Brain microvascular endothelial cell (primary cell): ENCODE results near the gene IL11RA.

Source experiments
- DNase-seq: peaks from one replicate; pipeline ENCODE4 v3.0.0-alpha.2; 2020
- H3K27ac ChIP-seq: fragments of 250-450 bp; sonication (Bioruptor Pico); 2 replicates; pipeline ENCODE4 v1.5.1; 2020; ENCODE audit warnings: mild to moderate bottlenecking, moderate library complexity
- H3K27me3 ChIP-seq: fragments of 250-450 bp; sonication (Bioruptor Pico); replicated peaks from 2 replicates; pipeline ENCODE4 v1.5.1; 2020; ENCODE audit warnings: mild to moderate bottlenecking
- H3K36me3 ChIP-seq: fragments of 250-450 bp; sonication (Bioruptor Pico); replicated peaks from 2 replicates; pipeline ENCODE4 v1.5.1; 2020; ENCODE audit warnings: mild to moderate bottlenecking
- H3K4me3 ChIP-seq: 2 replicates; pipeline ENCODE4 v1.5.1; 2011; ENCODE audit warnings: low read depth, mild to moderate bottlenecking, control low read depth, low read length, moderate library complexity
- in situ Hi-C: cut with HindIII; loops from 2 replicates; pipeline ENCODE4 v1.10.0; 2017; ENCODE audit warnings: low sequenced_read_pairs, low pct_ligation_motif_present
- TF ChIP-seq, protein P1 (sequence below): IDR thresholded peaks from 2 replicates; pipeline ENCODE4 v1.5.1; 2011; ENCODE audit warnings: low read depth, mild to moderate bottlenecking, moderate library complexity, low read length, control low read depth, inconsistent platforms; ENCODE audit errors: missing control alignments

The IL11RA gene

GRCh38 chr9:34669809-34670562 lies 18.0 kb downstream of the IL11RA start:
- no peaks in the 10 kb centered on the region for H3K36me3 ChIP-seq
- H3K27me3 ChIP-seq, result no peaks in the 10 kb centered on the region
- DNase-seq, result no peak
- H3K4me3 ChIP-seq, result no peak overlapping the region
- H3K27ac ChIP-seq, result no peak overlapping the region
- TF ChIP-seq, protein P1, sequence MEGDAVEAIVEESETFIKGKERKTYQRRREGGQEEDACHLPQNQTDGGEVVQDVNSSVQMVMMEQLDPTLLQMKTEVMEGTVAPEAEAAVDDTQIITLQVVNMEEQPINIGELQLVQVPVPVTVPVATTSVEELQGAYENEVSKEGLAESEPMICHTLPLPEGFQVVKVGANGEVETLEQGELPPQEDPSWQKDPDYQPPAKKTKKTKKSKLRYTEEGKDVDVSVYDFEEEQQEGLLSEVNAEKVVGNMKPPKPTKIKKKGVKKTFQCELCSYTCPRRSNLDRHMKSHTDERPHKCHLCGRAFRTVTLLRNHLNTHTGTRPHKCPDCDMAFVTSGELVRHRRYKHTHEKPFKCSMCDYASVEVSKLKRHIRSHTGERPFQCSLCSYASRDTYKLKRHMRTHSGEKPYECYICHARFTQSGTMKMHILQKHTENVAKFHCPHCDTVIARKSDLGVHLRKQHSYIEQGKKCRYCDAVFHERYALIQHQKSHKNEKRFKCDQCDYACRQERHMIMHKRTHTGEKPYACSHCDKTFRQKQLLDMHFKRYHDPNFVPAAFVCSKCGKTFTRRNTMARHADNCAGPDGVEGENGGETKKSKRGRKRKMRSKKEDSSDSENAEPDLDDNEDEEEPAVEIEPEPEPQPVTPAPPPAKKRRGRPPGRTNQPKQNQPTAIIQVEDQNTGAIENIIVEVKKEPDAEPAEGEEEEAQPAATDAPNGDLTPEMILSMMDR, result no peak
- in situ Hi-C loops, result no loop called here

- Histone ChIP-seq H3K4me3 (no peak overlapping the region), H3K36me3 (no peaks in the 10 kb centered on the region), H3K27ac (no peak overlapping the region), H3K27me3 (no peaks in the 10 kb centered on the region)
- DNase-seq, result no peak
- TF ChIP-seq, protein P1, result no peak
- in situ Hi-C loops, result no loop called here
Observed at GRCh38 chr9:34671307-34671706, 19.3 kb downstream of the IL11RA start.

DNA sequence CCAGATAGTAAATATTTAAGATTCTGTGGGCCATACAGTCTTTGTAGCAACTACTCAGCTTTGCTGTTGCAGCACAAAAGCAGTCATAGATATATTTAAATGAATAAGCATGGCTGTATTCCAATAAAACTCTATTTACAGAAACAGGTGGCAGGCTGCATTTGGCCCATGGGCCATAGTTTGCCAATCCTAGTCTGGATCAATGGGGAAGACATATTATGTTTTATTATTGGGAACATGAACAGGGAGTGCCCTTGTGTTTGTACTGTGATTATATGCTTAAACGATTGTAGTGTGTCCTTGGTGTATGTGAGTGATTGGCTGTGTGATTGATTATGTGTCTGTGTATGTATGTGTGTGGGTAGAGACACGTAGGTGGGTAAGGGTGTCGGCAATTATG lies 22.5 kb downstream of the IL11RA start:
- TF ChIP-seq, protein P1, result no peak
- H3K36me3 ChIP-seq, result no peaks in the 10 kb centered on the region
- DNase-seq, result no peak
- in situ Hi-C loops, result no loop called here
- no peaks in the 10 kb centered on the region for H3K27me3 ChIP-seq
- H3K4me3 ChIP-seq, result no peak overlapping the region
- H3K27ac ChIP-seq, result no peak overlapping the region

DNA sequence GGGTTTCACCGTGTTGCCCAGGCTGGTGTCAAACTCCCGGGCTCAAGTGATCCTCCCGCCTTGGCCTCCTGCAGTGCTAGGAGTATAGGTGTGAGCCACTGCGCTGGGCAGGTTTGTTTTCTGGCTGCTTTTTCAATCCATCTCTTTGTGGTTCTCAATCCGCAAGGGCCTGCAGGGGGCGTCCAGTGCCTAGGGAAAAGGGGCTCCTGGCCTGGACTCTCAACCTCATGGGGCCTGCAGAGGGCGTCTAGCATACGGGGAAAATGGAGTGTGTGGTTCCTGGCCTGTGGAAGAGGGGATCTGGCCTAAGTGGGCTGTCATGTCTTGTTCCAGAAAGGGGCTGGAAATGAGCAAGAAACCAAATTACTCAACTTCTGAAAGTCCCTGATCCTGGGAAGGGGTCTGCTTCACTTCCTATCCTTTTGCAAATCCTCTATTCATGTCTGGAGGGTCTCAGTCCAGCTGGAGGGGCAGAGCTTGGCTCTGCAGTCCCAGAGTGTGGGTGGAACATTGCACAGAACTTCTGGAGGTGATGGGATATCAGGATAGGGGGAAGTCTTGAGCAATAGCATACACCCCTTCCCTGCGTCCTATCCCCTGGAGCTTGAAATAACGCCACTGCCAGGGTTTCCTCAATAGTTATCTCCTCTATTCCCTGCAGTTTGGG lies 23.2 kb downstream of the IL11RA start:
- Histone ChIP-seq H3K27ac (no peak overlapping the region), H3K36me3 (no peaks in the 10 kb centered on the region), H3K27me3 (no peaks in the 10 kb centered on the region), H3K4me3 (no peak overlapping the region)
- DNase-seq, result peak; percentile 72
- TF ChIP-seq, protein P1, result peak; percentile 98
- in situ Hi-C loops, result no loop called here

- no peak overlapping the region for H3K4me3 ChIP-seq
- no peak for DNase-seq
- H3K27me3 ChIP-seq, result no peaks in the 10 kb centered on the region
- in situ Hi-C loops, result no loop called here
- TF ChIP-seq, protein P1, result no peak
- no peak overlapping the region for H3K27ac ChIP-seq
- no peaks in the 10 kb centered on the region for H3K36me3 ChIP-seq
Observed at GRCh38 chr9:34675869-34676268, 23.9 kb downstream of the IL11RA start.

DNA sequence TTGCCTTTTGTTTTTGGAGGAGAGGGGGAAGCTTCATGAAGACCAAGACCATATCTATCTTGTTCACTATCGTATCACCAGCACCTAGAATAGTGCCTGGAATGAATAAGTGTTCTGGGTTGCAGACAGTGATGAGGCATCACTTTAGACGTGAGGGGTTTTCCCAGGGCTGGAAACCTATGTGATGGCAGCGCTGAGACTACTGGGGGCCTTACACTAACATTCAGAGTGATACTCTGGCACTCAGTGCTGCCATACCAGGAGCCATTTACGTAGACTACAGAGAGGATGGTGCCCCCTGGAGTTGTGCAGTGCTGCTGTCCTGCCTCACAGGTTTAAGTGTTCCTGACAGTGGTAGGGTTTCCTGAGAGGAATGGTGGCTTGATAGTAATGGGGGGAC lies 32.2 kb downstream of the IL11RA start:
- TF ChIP-seq, protein P1, result no peak
- H3K4me3 ChIP-seq, result no peak overlapping the region
- H3K36me3 ChIP-seq, result no peaks in the 10 kb centered on the region
- H3K27me3 ChIP-seq, result no peaks in the 10 kb centered on the region
- in situ Hi-C loops, result no loop called here
- no peak for DNase-seq
- no peak overlapping the region for H3K27ac ChIP-seq
